Neural cell (in vitro differentiated cells): ENCODE measurements around the gene G2E3. TPM values are rescaled to one million over a fixed set of nuclear protein-coding genes. Genes with fewer than 3 reads are reported as not detected.
A peak's percentile ranks its signal among the peaks of the same experiment; 100 is the strongest.

ENCODE experiments used
- H2AFZ ChIP-seq: fragments of 200-600, 300-800 bp; sonication (generic), shearing (Covaris generic); 2 replicates; pipeline ENCODE4 v1.6.0; 2014; ENCODE audit warnings: low read depth, mild to moderate bottlenecking, antibody characterized with exemption, low read length, moderate library complexity
- H3F3A ChIP-seq: fragments of 200-600 bp; shearing (Covaris generic); 2 replicates; pipeline ENCODE4 v1.6.1; 2016; ENCODE audit warnings: mild to moderate bottlenecking, moderate library complexity, mixed read lengths, antibody characterized with exemption, low read length; ENCODE audit not compliant: insufficient read depth, poor library complexity, severe bottlenecking
- H3K27ac ChIP-seq: fragments of 200-600, 300-800 bp; sonication (generic), shearing (Covaris generic); 2 replicates; pipeline ENCODE4 v1.5.1; 2014; ENCODE audit warnings: mild to moderate bottlenecking, low read length, moderate library complexity
- H3K27me3 ChIP-seq: fragments of 300-800, 200-600 bp; sonication (generic), shearing (Covaris generic); 2 replicates; pipeline ENCODE4 v1.6.0; 2014; ENCODE audit warnings: mild to moderate bottlenecking, low read depth, low read length, moderate library complexity; ENCODE audit not compliant: insufficient read depth
- H3K36me3 ChIP-seq: fragments of 300-800, 200-600 bp; sonication (generic), shearing (Covaris generic); 2 replicates; pipeline ENCODE4 v1.5.1; 2014; ENCODE audit warnings: mild to moderate bottlenecking, antibody characterized with exemption, low read length, moderate library complexity; ENCODE audit not compliant: insufficient read depth
- H3K4me2 ChIP-seq: fragments of 300-800, 200-600 bp; sonication (generic), shearing (Covaris generic); 2 replicates; pipeline ENCODE4 v1.6.0; 2014; ENCODE audit warnings: mild to moderate bottlenecking, low read length
- H3K4me3 ChIP-seq: fragments of 300-800, 200-600 bp; sonication (generic), shearing (Covaris generic); 2 replicates; pipeline ENCODE4 v1.5.1; 2014; ENCODE audit warnings: mild to moderate bottlenecking, low read length, moderate library complexity
- H3K79me2 ChIP-seq: fragments of 200-600 bp; shearing (Covaris generic); replicated peaks from 2 replicates; pipeline ENCODE4 v1.6.0; 2014; ENCODE audit warnings: mild to moderate bottlenecking, low read length, moderate library complexity; ENCODE audit not compliant: insufficient read depth
- H3K9ac ChIP-seq: fragments of 300-800, 200-600 bp; sonication (generic), shearing (Covaris generic); 2 replicates; pipeline ENCODE4 v1.6.1; 2016; ENCODE audit warnings: mild to moderate bottlenecking, low read length, mixed read lengths
- H3K9me2 ChIP-seq: fragments of 200-600 bp; shearing (Covaris generic); 2 replicates; pipeline ENCODE4 v1.6.1; 2016; ENCODE audit warnings: mild to moderate bottlenecking, low read length, mixed read lengths; ENCODE audit not compliant: insufficient read depth
- H3K9me3 ChIP-seq: fragments of 200-600, 300-800 bp; sonication (generic), shearing (Covaris generic); 2 replicates; pipeline ENCODE4 v1.6.1; 2016; ENCODE audit warnings: mild to moderate bottlenecking, mixed run types, low read length, moderate library complexity, mixed read lengths
- H4K20me1 ChIP-seq: fragments of 200-600 bp; shearing (Covaris generic); 2 replicates; pipeline ENCODE4 v1.6.1; 2016; ENCODE audit warnings: mild to moderate bottlenecking, mixed run types; ENCODE audit not compliant: insufficient read depth
- CTCF ChIP-seq: fragments of 450-650 bp; IDR thresholded peaks from 2 replicates; pipeline ENCODE4 v1.5.1; 2014; ENCODE audit warnings: antibody characterized with exemption, mild to moderate bottlenecking, moderate library complexity; ENCODE audit not compliant: poor library complexity, severe bottlenecking
- EP300 ChIP-seq: fragments of 450-650 bp; conservative IDR thresholded peaks from 2 replicates; pipeline ENCODE4 v1.6.1; 2014; ENCODE audit warnings: antibody characterized with exemption, mild to moderate bottlenecking, moderate library complexity; ENCODE audit not compliant: poor library complexity, severe bottlenecking
- EZH2 ChIP-seq: fragments of 200-600, 300-800 bp; shearing (Covaris generic), sonication (generic); IDR thresholded peaks from 2 replicates; pipeline ENCODE4 v1.6.1; 2014; ENCODE audit warnings: antibody characterized with exemption, low read length, borderline replicate concordance, mild to moderate bottlenecking; ENCODE audit not compliant: insufficient read depth, poor library complexity, severe bottlenecking
- MXI1 ChIP-seq: fragments of 450-650 bp; conservative IDR thresholded peaks from 2 replicates; pipeline ENCODE4 v1.6.1; 2014; ENCODE audit warnings: antibody characterized with exemption, mild to moderate bottlenecking; ENCODE audit not compliant: poor library complexity, severe bottlenecking
- POLR2AphosphoS5 ChIP-seq: IDR thresholded peaks from 2 replicates; pipeline ENCODE4 v1.6.1; 2012
- RAD21 ChIP-seq: fragments of 450-650 bp; conservative IDR thresholded peaks from 2 replicates; pipeline ENCODE4 v1.6.1; 2014; ENCODE audit warnings: antibody characterized with exemption, mild to moderate bottlenecking, moderate library complexity
- SMC3 ChIP-seq: fragments of 450-650 bp; conservative IDR thresholded peaks from 2 replicates; pipeline ENCODE4 v1.6.1; 2014; ENCODE audit warnings: antibody characterized with exemption, mild to moderate bottlenecking, moderate library complexity; ENCODE audit not compliant: poor library complexity
- TAF1 ChIP-seq: IDR thresholded peaks from 2 replicates; pipeline ENCODE4 v1.6.1; 2012; ENCODE audit warnings: low read depth
- polyA plus RNA-seq: library from polyadenylated mRNA; depleted of rRNA; stranded (reverse); fragments of >200 nt; gene quantifications from 2 replicates; pipeline ENCODE4 v1.2.3, GENCODE V29; 2014
- TF ChIP-seq, protein P1 (sequence below): IDR thresholded peaks from 2 replicates; pipeline ENCODE4 v1.6.1; 2012; ENCODE audit warnings: borderline replicate concordance

Gene G2E3
- polyA plus RNA-seq, 1 donor from 2014 or later: 35.4 TPM

GRCh38 chr14:30655658-30656057 lies 96.7 kb downstream of the G2E3 start:
- no peak overlapping the region for H3K9ac ChIP-seq
- H3K27me3 ChIP-seq: no peaks in the 10 kb centered on the region
- H3K4me2 ChIP-seq: no peak overlapping the region
- TF ChIP-seq POLR2AphosphoS5 (no peak), EZH2 (no peak), SMC3 (no peak), CTCF (no peak), TAF1 (no peak), MXI1 (no peak), EP300 (no peak), RAD21 (no peak)
- TF ChIP-seq, protein P1, sequence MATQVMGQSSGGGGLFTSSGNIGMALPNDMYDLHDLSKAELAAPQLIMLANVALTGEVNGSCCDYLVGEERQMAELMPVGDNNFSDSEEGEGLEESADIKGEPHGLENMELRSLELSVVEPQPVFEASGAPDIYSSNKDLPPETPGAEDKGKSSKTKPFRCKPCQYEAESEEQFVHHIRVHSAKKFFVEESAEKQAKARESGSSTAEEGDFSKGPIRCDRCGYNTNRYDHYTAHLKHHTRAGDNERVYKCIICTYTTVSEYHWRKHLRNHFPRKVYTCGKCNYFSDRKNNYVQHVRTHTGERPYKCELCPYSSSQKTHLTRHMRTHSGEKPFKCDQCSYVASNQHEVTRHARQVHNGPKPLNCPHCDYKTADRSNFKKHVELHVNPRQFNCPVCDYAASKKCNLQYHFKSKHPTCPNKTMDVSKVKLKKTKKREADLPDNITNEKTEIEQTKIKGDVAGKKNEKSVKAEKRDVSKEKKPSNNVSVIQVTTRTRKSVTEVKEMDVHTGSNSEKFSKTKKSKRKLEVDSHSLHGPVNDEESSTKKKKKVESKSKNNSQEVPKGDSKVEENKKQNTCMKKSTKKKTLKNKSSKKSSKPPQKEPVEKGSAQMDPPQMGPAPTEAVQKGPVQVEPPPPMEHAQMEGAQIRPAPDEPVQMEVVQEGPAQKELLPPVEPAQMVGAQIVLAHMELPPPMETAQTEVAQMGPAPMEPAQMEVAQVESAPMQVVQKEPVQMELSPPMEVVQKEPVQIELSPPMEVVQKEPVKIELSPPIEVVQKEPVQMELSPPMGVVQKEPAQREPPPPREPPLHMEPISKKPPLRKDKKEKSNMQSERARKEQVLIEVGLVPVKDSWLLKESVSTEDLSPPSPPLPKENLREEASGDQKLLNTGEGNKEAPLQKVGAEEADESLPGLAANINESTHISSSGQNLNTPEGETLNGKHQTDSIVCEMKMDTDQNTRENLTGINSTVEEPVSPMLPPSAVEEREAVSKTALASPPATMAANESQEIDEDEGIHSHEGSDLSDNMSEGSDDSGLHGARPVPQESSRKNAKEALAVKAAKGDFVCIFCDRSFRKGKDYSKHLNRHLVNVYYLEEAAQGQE: no peak
- H3K79me2 ChIP-seq: peaks cover 5% of the 10 kb centered on the region
- H3K9me2 ChIP-seq: no peaks in the 10 kb centered on the region
- no peak overlapping the region for H3K4me3 ChIP-seq
- H3K9me3 ChIP-seq: no peaks in the 10 kb centered on the region
- H4K20me1 ChIP-seq: no peaks in the 10 kb centered on the region
- no peak overlapping the region for H2AFZ ChIP-seq
- peaks cover 25% of the 10 kb centered on the region for H3K36me3 ChIP-seq
- no peak overlapping the region for H3K27ac ChIP-seq
- no peaks in the 10 kb centered on the region for H3F3A ChIP-seq

GRCh38 chr14:30656190-30656632 lies 97.3 kb downstream of the G2E3 start:
- H3K9ac ChIP-seq: no peak overlapping the region
- H3K79me2 ChIP-seq: peaks cover 5% of the 10 kb centered on the region
- no peaks in the 10 kb centered on the region for H3F3A ChIP-seq
- H2AFZ ChIP-seq: no peak overlapping the region
- no peak overlapping the region for H3K4me3 ChIP-seq
- no peak overlapping the region for H3K27ac ChIP-seq
- H4K20me1 ChIP-seq: no peaks in the 10 kb centered on the region
- H3K9me3 ChIP-seq: no peaks in the 10 kb centered on the region
- no peaks in the 10 kb centered on the region for H3K27me3 ChIP-seq
- H3K36me3 ChIP-seq: peaks cover 21% of the 10 kb centered on the region
- H3K4me2 ChIP-seq: no peak overlapping the region
- no peaks in the 10 kb centered on the region for H3K9me2 ChIP-seq
- TF ChIP-seq POLR2AphosphoS5: no peak
- peak; percentile 57 for TF ChIP-seq CTCF
- peak; percentile 64 for TF ChIP-seq SMC3
- TF ChIP-seq, protein P1: no peak
- TF ChIP-seq MXI1: no peak
- TF ChIP-seq EZH2: no peak
- TF ChIP-seq RAD21: peak; percentile 38
